ENCODE data around the gene IQUB.
"Not testable (repeated sequence)": the region's sequence is repeated elsewhere in the genome, so short reads cannot be mapped to it uniquely, and the experiment has no call there.

Gene IQUB

GRCh38 chr7:123415625-123416024, 118.8 kb downstream of the IQUB start:
- DNase-seq (ENCODE audit: low read depth in 2 of 2) = no peak

- no peak for DNase-seq (ENCODE audit: low read depth in 2 of 2)
Observed at GRCh38 chr7:123410273-123410904, 124.0 kb downstream of the IQUB start.

- not testable (repeated sequence) for DNase-seq (ENCODE audit: low read depth in 2 of 2)
Observed at GRCh38 chr7:123407951-123408350, 126.4 kb downstream of the IQUB start.
